Measurements from ENCODE around the gene HEYL. TPM values are rescaled to one million over a fixed set of nuclear protein-coding genes. Genes with fewer than 3 reads are reported as not detected.

HEYL gene
- polyA plus RNA-seq, 1 experiment: 0.50 TPM

GRCh38 chr1:39632323-39632681 lies 7.1 kb downstream of the HEYL start:
- H3K36me3 ChIP-seq (ENCODE audit: control insufficient read depth, insufficient read depth, low read length): no peaks in the 10 kb centered on the region
- CTCF ChIA-PET: interaction anchor here (1.4 to 2.1 kb wide), 3 partner anchors 10 to 26 kb away, joined by 5 to 10 read pairs (median 8); no protein-coding TSS in a partner anchor

GRCh38 chr1:39631361-39632322 lies 7.8 kb downstream of the HEYL start:
- H3K4me3 ChIP-seq (ENCODE audit: low read depth, low read length): no peak overlapping the region
- no peaks in the 10 kb centered on the region for H3K36me3 ChIP-seq (ENCODE audit: control insufficient read depth, insufficient read depth, low read length)
- ChIA-PET CTCF (interaction anchor here (1.4 to 2.1 kb wide), 3 partner anchors 9 to 26 kb away, joined by 5 to 10 read pairs (median 8); no protein-coding TSS in a partner anchor), POLR2A (no interaction called here)
- H3K27me3 ChIP-seq (ENCODE audit: control insufficient read depth, insufficient read depth, low read length): peaks cover 6% of the 10 kb centered on the region
- DNase-seq (ENCODE audit: low read depth): no peak
- TF ChIP-seq, protein P1, sequence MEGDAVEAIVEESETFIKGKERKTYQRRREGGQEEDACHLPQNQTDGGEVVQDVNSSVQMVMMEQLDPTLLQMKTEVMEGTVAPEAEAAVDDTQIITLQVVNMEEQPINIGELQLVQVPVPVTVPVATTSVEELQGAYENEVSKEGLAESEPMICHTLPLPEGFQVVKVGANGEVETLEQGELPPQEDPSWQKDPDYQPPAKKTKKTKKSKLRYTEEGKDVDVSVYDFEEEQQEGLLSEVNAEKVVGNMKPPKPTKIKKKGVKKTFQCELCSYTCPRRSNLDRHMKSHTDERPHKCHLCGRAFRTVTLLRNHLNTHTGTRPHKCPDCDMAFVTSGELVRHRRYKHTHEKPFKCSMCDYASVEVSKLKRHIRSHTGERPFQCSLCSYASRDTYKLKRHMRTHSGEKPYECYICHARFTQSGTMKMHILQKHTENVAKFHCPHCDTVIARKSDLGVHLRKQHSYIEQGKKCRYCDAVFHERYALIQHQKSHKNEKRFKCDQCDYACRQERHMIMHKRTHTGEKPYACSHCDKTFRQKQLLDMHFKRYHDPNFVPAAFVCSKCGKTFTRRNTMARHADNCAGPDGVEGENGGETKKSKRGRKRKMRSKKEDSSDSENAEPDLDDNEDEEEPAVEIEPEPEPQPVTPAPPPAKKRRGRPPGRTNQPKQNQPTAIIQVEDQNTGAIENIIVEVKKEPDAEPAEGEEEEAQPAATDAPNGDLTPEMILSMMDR (IDR thresholded peaks at IDR 0.05; ENCODE audit: insufficient read depth, low read depth, low read length): no peak

More at GRCh38 chr1:39632323-39632681, 7.1 kb downstream of the HEYL start:
- POLR2A ChIA-PET: no interaction called here
- TF ChIP-seq, protein P1 (IDR thresholded peaks at IDR 0.05; ENCODE audit: insufficient read depth, low read depth, low read length): no peak
- Histone ChIP-seq H3K4me3 (ENCODE audit: low read depth, low read length) (no peak overlapping the region), H3K27me3 (ENCODE audit: control insufficient read depth, insufficient read depth, low read length) (peaks cover 7% of the 10 kb centered on the region)
- DNase-seq (ENCODE audit: low read depth): no peak

- H3K27me3 ChIP-seq (ENCODE audit: control insufficient read depth, insufficient read depth, low read length): peaks cover 7% of the 10 kb centered on the region; the same call in 1 of the 2 replicates
- POLR2A ChIA-PET: no interaction called here
- H3K4me3 ChIP-seq (ENCODE audit: low read depth, low read length): no peak overlapping the region
- no peaks in the 10 kb centered on the region for H3K36me3 ChIP-seq (ENCODE audit: control insufficient read depth, insufficient read depth, low read length)
- no peak for DNase-seq (ENCODE audit: low read depth)
- CTCF ChIA-PET: interaction anchor here (1.3 kb wide), 1 partner anchor 24 kb away, joined by 7 read pairs; no protein-coding TSS in a partner anchor
- TF ChIP-seq, protein P1 (IDR thresholded peaks at IDR 0.05; ENCODE audit: insufficient read depth, low read depth, low read length): no peak
Measured at GRCh38 chr1:39628807-39629350, 10.6 kb downstream of the HEYL start.

GRCh38 chr1:39626646-39627045 lies 12.8 kb downstream of the HEYL start:
- Histone ChIP-seq H3K36me3 (ENCODE audit: control insufficient read depth, insufficient read depth, low read length) (no peaks in the 10 kb centered on the region), H3K27me3 (ENCODE audit: control insufficient read depth, insufficient read depth, low read length) (peaks cover 4% of the 10 kb centered on the region; the same call in 1 of the 2 replicates), H3K4me3 (ENCODE audit: low read depth, low read length) (no peak overlapping the region)
- CTCF ChIA-PET: interaction anchor here (1.2 to 2.7 kb wide), 2 partner anchors 9 to 27 kb away, joined by 3 to 7 read pairs; no protein-coding TSS in a partner anchor
- TF ChIP-seq, protein P1 (IDR thresholded peaks at IDR 0.05; ENCODE audit: insufficient read depth, low read depth, low read length): no peak
- no peak for DNase-seq (ENCODE audit: low read depth)
- POLR2A ChIA-PET: no interaction called here

Measured in BJ (cell line).